Activated CD4-positive, alpha-beta memory T cell treated with anti-CD3 and anti-CD28 coated beads, Interleukin-2, amount 10 ng/mL, durations not matched to agents 7 days and 5 days (primary cell): ENCODE measurements around the gene C13orf46. TPM values are rescaled to one million over a fixed set of nuclear protein-coding genes. Genes with fewer than 3 reads are reported as not detected.

Experiments
- CTCF ChIA-PET: fragments of 350-600 bp; sonication (Branson Sonifier 250); formaldehyde crosslinking; loops from one replicate; lab custom pipeline; 2021; ENCODE audit warnings: antibody characterized with exemption, inconsistent platforms; lab: Charles Lee
- POLR2A ChIA-PET: fragments of 350-600 bp; sonication (Branson Sonifier 250); formaldehyde crosslinking; loops from one replicate; lab custom pipeline; 2021; ENCODE audit warnings: antibody characterized with exemption; lab: Charles Lee
- DNase-seq: peaks from one replicate; pipeline ENCODE4 v3.0.0-alpha.2; 2020
- H3K27ac Mint-ChIP-seq: one replicate; pipeline ENCODE4 v1.8.0; 2021; ENCODE audit warnings: mild to moderate bottlenecking, mixed read lengths
- H3K27me3 Mint-ChIP-seq: one replicate; pipeline ENCODE4 v1.8.0; 2021; ENCODE audit warnings: mixed read lengths
- H3K36me3 Mint-ChIP-seq: one replicate; pipeline ENCODE4 v1.8.0; 2021; ENCODE audit warnings: low read depth, mixed read lengths
- H3K4me1 Mint-ChIP-seq: one replicate; pipeline ENCODE4 v1.8.0; 2021; ENCODE audit warnings: mixed read lengths
- H3K4me3 Mint-ChIP-seq: one replicate; pipeline ENCODE4 v1.8.0; 2021; ENCODE audit warnings: mild to moderate bottlenecking, mixed read lengths
- H3K9me3 Mint-ChIP-seq: one replicate; pipeline ENCODE4 v1.8.0; 2021; ENCODE audit warnings: mixed read lengths
- total RNA-seq, 2 experiments: library from RNA; stranded (reverse); gene quantifications; one replicate each; pipeline ENCODE4 v1.2.3, GENCODE V29; 2021

Gene C13orf46
- total RNA-seq, 2 experiments from 2014 or later = 2.5 to 2.9 TPM

- no peak overlapping the region for H3K27ac Mint-ChIP-seq
- no peak for DNase-seq
- H3K4me3 Mint-ChIP-seq = no peak overlapping the region
- ChIA-PET CTCF (no interaction called here), POLR2A (no interaction called here)
- H3K36me3 Mint-ChIP-seq = peaks cover 36% of the 10 kb centered on the region
- H3K4me1 Mint-ChIP-seq = no peaks in the 10 kb centered on the region
- no peaks in the 10 kb centered on the region for H3K27me3 Mint-ChIP-seq
- H3K9me3 Mint-ChIP-seq = peaks cover 31% of the 10 kb centered on the region
These were observed 15.5 kb downstream of the C13orf46 start for GRCh38 chr13:113958373-113958772.

- ChIA-PET CTCF (no interaction called here), POLR2A (no interaction called here)
- peaks cover 32% of the 10 kb centered on the region for H3K36me3 Mint-ChIP-seq
- DNase-seq = no peak
- H3K4me1 Mint-ChIP-seq = peaks cover 3% of the 10 kb centered on the region
- no peak overlapping the region for H3K4me3 Mint-ChIP-seq
- H3K9me3 Mint-ChIP-seq = peaks cover 27% of the 10 kb centered on the region
- no peak overlapping the region for H3K27ac Mint-ChIP-seq
- H3K27me3 Mint-ChIP-seq = no peaks in the 10 kb centered on the region
These were observed 17.3 kb downstream of the C13orf46 start for GRCh38 chr13:113956571-113956970.

GRCh38 chr13:113955691-113956090, 18.2 kb downstream of the C13orf46 start:
- Mint-ChIP-seq H3K27me3 (no peaks in the 10 kb centered on the region), H3K36me3 (peaks cover 32% of the 10 kb centered on the region), H3K4me3 (no peak overlapping the region)

GRCh38 chr13:113955235-113955634, 18.6 kb downstream of the C13orf46 start:
- Mint-ChIP-seq H3K27me3 (no peaks in the 10 kb centered on the region), H3K36me3 (peaks cover 29% of the 10 kb centered on the region), H3K4me3 (no peak overlapping the region), H3K27ac (no peak overlapping the region), H3K4me1 (peaks cover 4% of the 10 kb centered on the region), H3K9me3 (peaks cover 23% of the 10 kb centered on the region)
- CTCF ChIA-PET = no interaction called here
- DNase-seq = no peak
- POLR2A ChIA-PET = no interaction called here

More at GRCh38 chr13:113955691-113956090, 18.2 kb downstream of the C13orf46 start:
- H3K27ac Mint-ChIP-seq = no peak overlapping the region
- DNase-seq = no peak
- CTCF ChIA-PET = no interaction called here
- H3K9me3 Mint-ChIP-seq = peaks cover 27% of the 10 kb centered on the region
- peaks cover 4% of the 10 kb centered on the region for H3K4me1 Mint-ChIP-seq
- POLR2A ChIA-PET = no interaction called here

- POLR2A ChIA-PET = no interaction called here
- Mint-ChIP-seq H3K27ac (no peak overlapping the region), H3K4me3 (no peak overlapping the region), H3K27me3 (no peaks in the 10 kb centered on the region), H3K9me3 (peaks cover 17% of the 10 kb centered on the region), H3K36me3 (peaks cover 24% of the 10 kb centered on the region), H3K4me1 (peaks cover 4% of the 10 kb centered on the region)
- DNase-seq = no peak
- CTCF ChIA-PET = interaction anchor here (0.9 kb wide), 1 partner anchor 158 kb away, joined by 3 read pairs; no protein-coding TSS in a partner anchor
These were observed 19.6 kb downstream of the C13orf46 start for GRCh38 chr13:113954046-113954835.

GRCh38 chr13:113953561-113953960, 20.3 kb downstream of the C13orf46 start:
- peaks cover 14% of the 10 kb centered on the region for H3K9me3 Mint-ChIP-seq
- ChIA-PET POLR2A (interaction anchor here (1.0 kb wide), 1 partner anchor 157 kb away, joined by 4 read pairs; no protein-coding TSS in a partner anchor), CTCF (no interaction called here)
- no peaks in the 10 kb centered on the region for H3K27me3 Mint-ChIP-seq
- H3K36me3 Mint-ChIP-seq = peaks cover 21% of the 10 kb centered on the region
- DNase-seq = no peak
- no peak overlapping the region for H3K4me3 Mint-ChIP-seq
- H3K27ac Mint-ChIP-seq = no peak overlapping the region
- H3K4me1 Mint-ChIP-seq = peaks cover 4% of the 10 kb centered on the region

- H3K27ac Mint-ChIP-seq = no peak overlapping the region
- peaks cover 17% of the 10 kb centered on the region for H3K36me3 Mint-ChIP-seq
- POLR2A ChIA-PET = interaction anchor here (1.0 kb wide), 1 partner anchor 158 kb away, joined by 4 read pairs; no protein-coding TSS in a partner anchor
- H3K9me3 Mint-ChIP-seq = peaks cover 11% of the 10 kb centered on the region
- no peak for DNase-seq
- CTCF ChIA-PET = no interaction called here
- no peaks in the 10 kb centered on the region for H3K27me3 Mint-ChIP-seq
- peaks cover 4% of the 10 kb centered on the region for H3K4me1 Mint-ChIP-seq
- H3K4me3 Mint-ChIP-seq = no peak overlapping the region
These were observed 20.8 kb downstream of the C13orf46 start for GRCh38 chr13:113952983-113953520.

GRCh38 chr13:113952151-113952982, 21.5 kb downstream of the C13orf46 start:
- Mint-ChIP-seq H3K4me3 (no peak overlapping the region), H3K27ac (no peak overlapping the region), H3K27me3 (no peaks in the 10 kb centered on the region), H3K9me3 (peaks cover 5% of the 10 kb centered on the region), H3K36me3 (peaks cover 11% of the 10 kb centered on the region), H3K4me1 (peaks cover 4% of the 10 kb centered on the region)
- DNase-seq = no peak
- ChIA-PET POLR2A (interaction anchor here (0.5 to 1.0 kb wide), 2 partner anchors 159 to 907 kb away, joined by 3 to 4 read pairs; no protein-coding TSS in a partner anchor), CTCF (no interaction called here)

GRCh38 chr13:113951246-113951999, 22.5 kb downstream of the C13orf46 start:
- CTCF ChIA-PET = no interaction called here

GRCh38 chr13:113950451-113951245, 23.2 kb downstream of the C13orf46 start:
- Mint-ChIP-seq H3K9me3 (no peaks in the 10 kb centered on the region), H3K4me1 (peaks cover 4% of the 10 kb centered on the region), H3K27ac (no peak overlapping the region), H3K36me3 (peaks cover 5% of the 10 kb centered on the region), H3K4me3 (no peak overlapping the region), H3K27me3 (no peaks in the 10 kb centered on the region)
- DNase-seq = no peak
- ChIA-PET CTCF (no interaction called here), POLR2A (no interaction called here)

More at GRCh38 chr13:113951246-113951999, 22.5 kb downstream of the C13orf46 start:
- peak; percentile 70 for DNase-seq
- H3K4me3 Mint-ChIP-seq = no peak overlapping the region
- H3K27me3 Mint-ChIP-seq = no peaks in the 10 kb centered on the region
- no peak overlapping the region for H3K27ac Mint-ChIP-seq
- peaks cover 11% of the 10 kb centered on the region for H3K36me3 Mint-ChIP-seq
- H3K4me1 Mint-ChIP-seq = peaks cover 4% of the 10 kb centered on the region
- peaks cover 5% of the 10 kb centered on the region for H3K9me3 Mint-ChIP-seq
- POLR2A ChIA-PET = no interaction called here

- no peaks in the 10 kb centered on the region for H3K36me3 Mint-ChIP-seq
- ChIA-PET CTCF (no interaction called here), POLR2A (no interaction called here)
- DNase-seq = no peak
- H3K9me3 Mint-ChIP-seq = no peaks in the 10 kb centered on the region
- H3K27me3 Mint-ChIP-seq = no peaks in the 10 kb centered on the region
- H3K27ac Mint-ChIP-seq = no peak overlapping the region
- H3K4me3 Mint-ChIP-seq = no peak overlapping the region
- peaks cover 4% of the 10 kb centered on the region for H3K4me1 Mint-ChIP-seq
These were observed 24.3 kb downstream of the C13orf46 start for GRCh38 chr13:113949546-113949945.
